ENCODE measurements around the gene RTN4IP1. TPM values are rescaled to one million over a fixed set of nuclear protein-coding genes. Genes with fewer than 3 reads are reported as not detected.

The RTN4IP1 gene
- total and polyA plus RNA-seq, 9 of the 15 experiments (the other 6 are each of a cell fraction or from before 2014, with no cell fraction given), result 17.9 to 46.0 (median 22.2) TPM

- TF ChIP-seq CREB1 (IDR thresholded peaks at IDR 0.05) (no peak), CREB1 (CRISPR knock-in tag; IDR thresholded peaks at IDR 0.05) (no peak), L3MBTL2 (IDR thresholded peaks at IDR 0.05) (no peak), TRIM28 (IDR thresholded peaks at IDR 0.05) (no peak)
Measured at GRCh38 chr6:106613590-106613989, 15.7 kb downstream of the RTN4IP1 start (continued).

GRCh38 chr6:106612671-106613416 lies 16.5 kb downstream of the RTN4IP1 start:
- in situ Hi-C loops (cut with MboI), result no loop called here
- ChIA-PET POLR2A (no interaction called here), CTCF (ENCODE audit: low intra/inter-chr PET ratio) (no interaction called here)
- FAIRE-seq (no peak), ATAC-seq (no peak), DNase-seq (ENCODE audit: extremely low read depth in 1 of 4, low spot score in 3 of 4) (no peak)
- intact Hi-C loops (cut with micrococcal nuclease), result no loop called here
- Histone ChIP-seq H3K4me3 (no peak overlapping the region), H3K9me1 (ENCODE audit: control insufficient read depth, insufficient read depth, low read length) (no peaks in the 10 kb centered on the region), H3K4me1 (replicated peaks in 1 of 2; ENCODE audit: control insufficient read depth in 2 of 2, insufficient read depth in 2 of 2, low read length in 2 of 2) (no peaks in the 10 kb centered on the region), H3K27me3 (ENCODE audit: control insufficient read depth in 2 of 2, insufficient read depth in 2 of 2, low read length in 2 of 2) (no peaks in the 10 kb centered on the region), H3K27ac (ENCODE audit: extremely low read depth, low read depth, low read length) (no peak overlapping the region), H3K9ac (ENCODE audit: insufficient read depth in 1 of 2, low read depth in 2 of 2, low read length in 2 of 2) (no peak overlapping the region), H3K9me3 (replicated peaks; ENCODE audit: control insufficient read depth, insufficient read depth, low read depth, low read length) (no peaks in the 10 kb centered on the region), H3K79me2 (ENCODE audit: control insufficient read depth, insufficient read depth, low read length) (no peaks in the 10 kb centered on the region), H2AFZ (ENCODE audit: low read depth, low read length) (no peak overlapping the region), H3K36me3 (ENCODE audit: control insufficient read depth, insufficient read depth, low read length) (peaks cover 20% of the 10 kb centered on the region), H4K20me1 (replicated peaks; ENCODE audit: control insufficient read depth, insufficient read depth, low read length) (no peaks in the 10 kb centered on the region), H3K4me2 (ENCODE audit: insufficient read depth, low read length) (no peak overlapping the region)
- WGBS (ENCODE audit: insufficient coverage, low coverage, missing lambda C conversion rate), result 88% methylated on average over 9 of the region's 9 CpGs
- no TSS peak for BruUV-seq (replicated peaks)
- TF ChIP-seq NEUROD1 (IDR thresholded peaks at IDR 0.05; ENCODE audit: borderline replicate concordance, low read depth, low read length, partially characterized antibody) (no peak), ARID3A (IDR thresholded peaks at IDR 0.05; ENCODE audit: borderline replicate concordance, low read depth, low read length) (no peak), PKNOX1 (IDR thresholded peaks at IDR 0.05) (no peak)

All from K562 (cell line).